Measurements from ENCODE around the gene PIK3CD.
"Not testable (repeated sequence)": the region's sequence is repeated elsewhere in the genome, so short reads cannot be mapped to it uniquely, and the experiment has no call there.

The PIK3CD gene

GRCh38 chr1:9655836-9656235 lies 4.3 kb downstream of the PIK3CD start:
- DNase-seq, result no peak

GRCh38 chr1:9657521-9658032 lies 6.0 kb downstream of the PIK3CD start:
- DNase-seq, result no peak

- peak; percentile 17 for DNase-seq
Measured at GRCh38 chr1:9658199-9658598, 6.7 kb downstream of the PIK3CD start.

GRCh38 chr1:9659328-9659727 lies 7.8 kb downstream of the PIK3CD start:
- DNase-seq, result no peak

GRCh38 chr1:9663257-9663656 lies 11.7 kb downstream of the PIK3CD start:
- DNase-seq, result no peak

- no peak for DNase-seq
Measured at GRCh38 chr1:9665193-9665592, 13.7 kb downstream of the PIK3CD start.

GRCh38 chr1:9668080-9668479 lies 16.5 kb downstream of the PIK3CD start:
- DNase-seq, result no peak

GRCh38 chr1:9670085-9670484 lies 18.6 kb downstream of the PIK3CD start:
- DNase-seq, result no peak

GRCh38 chr1:9671377-9672140 lies 20.0 kb downstream of the PIK3CD start:
- DNase-seq, result no peak

- DNase-seq, result no peak
Measured at GRCh38 chr1:9672444-9672843, 20.9 kb downstream of the PIK3CD start.

- DNase-seq, result no peak
Measured at GRCh38 chr1:9675393-9675792, 23.9 kb downstream of the PIK3CD start.

- DNase-seq, result not testable (repeated sequence)
Measured at GRCh38 chr1:9676128-9676527, 24.6 kb downstream of the PIK3CD start.

GRCh38 chr1:9676815-9677393 lies 25.4 kb downstream of the PIK3CD start:
- no peak for DNase-seq

GRCh38 chr1:9680091-9680490 lies 28.6 kb downstream of the PIK3CD start:
- no peak for DNase-seq

- no peak for DNase-seq
Measured at GRCh38 chr1:9680828-9681227, 29.3 kb downstream of the PIK3CD start.

GRCh38 chr1:9684801-9685200 lies 33.3 kb downstream of the PIK3CD start:
- DNase-seq, result no peak

- DNase-seq, result peak; percentile 69
Measured at GRCh38 chr1:9687120-9687873, 35.8 kb downstream of the PIK3CD start.

GRCh38 chr1:9687874-9688582 lies 36.5 kb downstream of the PIK3CD start:
- no peak for DNase-seq

- no peak for DNase-seq
Measured at GRCh38 chr1:9688599-9688998, 37.1 kb downstream of the PIK3CD start.

- peak; percentile 83 for DNase-seq
Measured at GRCh38 chr1:9689011-9689706, 37.6 kb downstream of the PIK3CD start.

GRCh38 chr1:9689971-9690381 lies 38.4 kb downstream of the PIK3CD start:
- DNase-seq, result no peak

GRCh38 chr1:9690440-9691107 lies 39.0 kb downstream of the PIK3CD start:
- DNase-seq, result no peak

All from CD4-positive, alpha-beta T cell treated with Interleukin-10 for 1 hour (primary cell).